Activated CD4-positive, CD25-positive, alpha-beta regulatory T cell treated with anti-CD3 and anti-CD28 coated beads, Interleukin-2, amount 50 U/mL, for 24 hours (primary cell): ENCODE data around the gene CCDC12.
A peak's percentile ranks its signal among the peaks of the same experiment; 100 is the strongest.

Experiments
- ATAC-seq, 2 donors: fragments of 150-1000 bp; cut with Tn5 transposase; one replicate each; pipeline ENCODE4 v1.10.0; 2021; ENCODE audit warnings: mild to moderate bottlenecking in 1 of 2, moderate library complexity in 1 of 2

Gene CCDC12

DNA sequence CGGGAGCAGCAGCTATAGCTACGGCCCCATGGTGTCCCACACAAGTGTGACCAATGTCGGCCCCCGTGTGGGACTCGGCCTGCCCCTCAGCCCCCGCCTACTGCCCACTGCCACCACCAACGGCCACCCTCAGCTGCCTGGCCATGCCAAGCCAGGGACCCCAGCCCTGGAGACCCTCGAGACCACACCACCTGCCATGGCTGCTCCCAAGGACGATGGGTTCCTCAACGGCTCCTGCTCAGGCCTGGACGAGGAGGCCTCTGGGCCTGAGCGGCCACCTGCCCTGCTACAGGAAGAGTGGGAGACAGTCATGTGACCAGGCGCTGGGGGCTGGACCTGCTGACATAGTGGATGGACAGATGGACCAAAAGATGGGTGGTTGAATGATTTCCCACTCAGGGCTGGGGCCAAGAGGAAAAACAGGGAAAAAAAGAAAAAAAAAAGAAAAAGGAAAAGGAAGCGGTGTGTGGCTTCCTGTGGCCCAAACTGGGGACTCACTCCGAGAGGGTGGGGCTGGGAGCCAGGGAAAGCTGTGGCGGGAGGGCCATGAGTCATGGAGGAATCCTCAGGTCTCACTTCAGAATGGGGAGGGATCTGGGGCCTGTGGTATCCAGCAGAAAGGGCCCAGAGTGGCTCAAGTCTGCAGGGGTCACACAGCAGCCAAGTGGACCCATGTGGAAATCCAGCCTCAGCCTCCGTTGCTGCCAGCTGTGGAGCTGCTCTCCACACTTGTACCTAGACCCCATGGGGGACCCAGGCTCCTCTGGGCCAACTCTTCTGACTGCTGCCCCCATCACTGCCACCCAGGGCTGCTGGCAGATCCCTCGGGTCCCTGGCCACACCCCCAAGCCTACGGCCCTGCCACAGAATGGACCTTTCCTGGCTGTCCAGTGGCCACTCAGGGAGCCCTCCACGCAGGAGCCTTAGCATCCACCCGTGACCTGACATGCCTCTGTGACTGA is 72.9 kb downstream of the CCDC12 start:
- ATAC-seq: no peak

DNA sequence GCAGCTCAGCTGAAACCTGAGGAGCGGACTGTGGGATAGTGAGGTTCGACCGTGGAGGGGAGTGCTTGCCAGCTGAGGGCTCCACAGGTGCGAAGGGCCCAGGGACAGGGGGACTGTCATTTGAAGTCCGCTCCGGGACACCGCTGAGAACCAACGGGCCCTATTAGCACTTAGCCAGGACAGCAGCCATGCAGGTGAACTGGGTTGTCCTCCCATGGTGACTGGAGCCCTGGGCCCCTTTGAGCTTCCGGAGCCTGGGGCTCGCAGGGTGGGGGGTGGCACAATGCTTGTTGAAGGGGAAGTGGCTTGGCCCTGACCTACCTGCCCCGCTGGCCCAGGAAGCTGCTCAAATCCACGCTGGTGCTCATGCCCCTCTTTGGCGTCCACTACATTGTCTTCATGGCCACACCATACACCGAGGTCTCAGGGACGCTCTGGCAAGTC is 74.3 kb downstream of the CCDC12 start:
- ATAC-seq: no peak

DNA sequence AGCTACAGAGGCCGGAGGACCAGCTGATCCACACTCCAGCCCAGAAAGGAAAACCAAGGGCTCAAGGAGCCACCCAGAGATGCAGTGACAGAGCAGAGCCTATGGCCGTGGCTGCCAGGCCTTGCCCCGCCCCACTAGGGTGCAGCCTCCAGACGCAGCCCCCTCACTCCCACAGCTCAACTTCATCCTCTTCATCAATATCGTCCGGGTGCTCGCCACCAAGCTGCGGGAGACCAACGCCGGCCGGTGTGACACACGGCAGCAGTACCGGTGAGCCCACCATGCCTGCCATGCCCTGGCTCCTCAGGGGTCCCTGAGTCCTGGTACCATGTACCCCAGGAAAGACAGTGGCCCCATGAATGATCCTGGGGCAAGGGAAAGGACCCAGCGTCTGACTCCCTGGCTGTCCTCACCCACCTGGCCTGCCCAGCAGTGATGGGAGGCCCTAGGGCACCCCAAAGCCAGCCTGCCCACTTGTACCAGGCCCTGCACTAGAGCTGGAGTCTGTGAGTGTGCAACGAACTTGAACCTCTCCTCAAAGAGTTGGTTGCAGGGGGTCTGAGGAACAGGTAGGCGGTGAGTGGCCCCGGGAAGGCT is 74.9 kb downstream of the CCDC12 start:
- no peak for ATAC-seq

DNA sequence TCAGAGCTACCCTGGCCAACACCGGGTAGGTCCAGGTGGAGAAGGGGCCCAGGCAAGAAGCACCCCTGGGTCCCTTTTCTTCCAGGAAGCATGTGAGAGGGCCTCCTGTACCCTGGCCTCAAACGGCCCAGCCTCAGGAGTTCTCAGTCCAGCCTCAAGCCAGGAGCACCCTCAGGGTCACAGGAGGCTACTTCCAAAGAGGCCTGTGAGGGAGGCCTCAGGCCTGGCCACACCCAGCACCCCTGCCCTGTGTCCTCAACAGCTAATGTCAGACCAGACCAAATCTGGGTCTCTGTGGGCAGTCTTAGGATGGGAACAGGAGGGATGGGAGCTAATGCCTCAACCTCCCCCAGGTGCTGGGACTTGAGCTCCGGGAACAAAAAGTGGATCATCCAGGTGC is 75.5 kb downstream of the CCDC12 start:
- no peak for ATAC-seq

DNA sequence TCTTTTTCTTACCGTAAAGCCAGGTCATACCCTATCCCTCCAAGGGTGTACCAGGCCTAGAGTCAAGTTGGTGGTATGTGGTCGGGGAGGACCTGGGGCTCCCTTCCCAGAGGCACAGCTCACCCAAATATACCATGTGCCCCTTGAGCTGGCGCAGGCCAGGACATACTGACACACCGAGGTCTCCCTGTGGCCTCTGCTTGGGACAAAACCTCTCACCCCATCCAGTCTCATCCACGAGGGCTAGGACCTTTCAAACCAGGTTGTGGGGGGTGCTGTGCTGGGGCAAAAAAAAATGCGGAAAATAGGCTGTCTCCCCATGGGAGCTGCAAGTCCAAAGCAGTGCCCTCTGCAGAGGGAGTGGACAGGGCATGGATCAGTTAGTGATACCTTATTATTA is 76.2 kb downstream of the CCDC12 start:
- ATAC-seq: no peak

DNA sequence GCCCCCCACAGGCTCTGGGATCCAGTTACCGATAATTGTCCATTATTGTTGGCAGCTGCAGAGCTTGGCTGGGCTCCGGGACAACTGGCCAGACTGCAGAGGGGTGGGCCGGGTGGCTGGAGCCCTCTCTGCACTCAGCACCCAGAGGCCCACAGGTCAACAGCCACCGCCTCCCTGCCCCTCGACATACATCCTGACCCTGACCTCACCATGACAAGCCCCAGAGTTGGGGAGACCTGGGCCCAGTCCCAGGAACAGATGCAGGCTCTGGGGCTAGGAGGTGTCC is 76.6 kb downstream of the CCDC12 start:
- ATAC-seq: no peak

DNA sequence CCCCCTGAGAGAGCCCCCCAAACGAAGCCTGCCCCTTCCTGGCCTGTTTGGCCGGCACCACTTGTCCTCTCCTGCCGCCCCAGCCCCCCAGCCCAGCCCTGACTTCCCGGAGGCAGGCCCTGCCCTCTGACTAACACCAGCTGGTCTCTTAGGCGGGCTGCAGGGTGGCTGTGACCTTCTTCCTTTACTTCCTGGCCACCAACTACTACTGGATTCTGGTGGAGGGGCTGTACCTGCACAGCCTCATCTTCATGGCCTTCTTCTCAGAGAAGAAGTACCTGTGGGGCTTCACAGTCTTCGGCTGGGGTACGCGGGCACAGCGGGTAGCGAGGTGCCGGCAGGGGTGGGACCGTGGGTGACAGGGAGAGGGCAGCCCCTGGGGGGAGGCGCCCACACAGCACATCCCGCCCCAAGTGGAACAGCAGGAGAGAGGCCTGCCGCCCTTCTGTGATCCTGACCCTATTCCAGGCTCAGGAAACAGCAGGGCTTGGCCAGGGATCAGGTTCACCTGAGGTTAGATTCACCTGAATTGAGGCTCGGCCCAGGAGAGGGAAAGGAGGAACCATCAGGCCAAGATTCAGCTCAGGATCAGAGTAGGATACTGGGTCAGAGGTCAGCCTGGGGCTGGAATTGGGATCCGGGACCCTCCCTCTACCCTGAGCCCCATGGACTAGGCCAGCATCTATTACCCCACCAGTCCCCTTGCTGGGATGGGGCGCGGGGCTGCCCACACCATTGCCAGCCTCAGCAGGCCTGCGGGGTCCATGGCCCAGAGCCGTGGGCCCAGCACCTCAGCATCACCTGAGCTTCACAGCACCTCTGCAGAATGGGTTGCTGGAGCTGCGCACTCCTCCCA is 77.2 kb downstream of the CCDC12 start:
- ATAC-seq: no peak

DNA sequence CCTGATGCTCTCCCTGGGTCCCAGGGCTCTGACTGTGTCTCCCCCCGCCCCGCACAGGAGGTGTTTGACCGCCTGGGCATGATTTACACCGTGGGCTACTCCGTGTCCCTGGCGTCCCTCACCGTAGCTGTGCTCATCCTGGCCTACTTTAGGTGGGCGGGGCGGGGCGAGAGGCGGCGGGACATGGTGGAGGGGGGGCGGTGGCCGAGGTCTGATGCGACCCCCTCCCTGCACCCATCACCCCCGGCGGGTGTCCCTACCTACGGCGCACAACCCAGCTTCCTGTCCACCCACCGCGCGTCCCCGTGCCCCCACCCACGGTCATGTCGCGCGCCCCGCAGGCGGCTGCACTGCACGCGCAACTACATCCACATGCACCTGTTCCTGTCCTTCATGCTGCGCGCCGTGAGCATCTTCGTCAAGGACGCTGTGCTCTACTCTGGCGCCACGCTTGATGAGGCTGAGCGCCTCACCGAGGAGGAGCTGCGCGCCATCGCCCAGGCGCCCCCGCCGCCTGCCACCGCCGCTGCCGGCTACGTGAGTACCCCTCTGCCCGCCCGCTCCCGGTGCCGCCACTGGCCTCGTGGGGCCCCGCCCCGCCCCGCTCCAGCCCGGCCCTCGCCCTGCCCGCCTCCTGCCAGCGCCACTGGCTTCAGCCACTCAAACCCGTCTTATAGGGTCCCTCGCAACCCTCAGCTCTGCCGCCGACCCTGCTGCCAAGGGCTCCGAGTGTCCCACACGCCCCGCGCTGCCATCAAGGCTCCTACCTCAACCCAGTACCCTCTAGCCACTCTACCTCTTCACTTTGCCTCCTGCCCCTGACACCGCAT is 78.0 kb downstream of the CCDC12 start:
- no peak for ATAC-seq

DNA sequence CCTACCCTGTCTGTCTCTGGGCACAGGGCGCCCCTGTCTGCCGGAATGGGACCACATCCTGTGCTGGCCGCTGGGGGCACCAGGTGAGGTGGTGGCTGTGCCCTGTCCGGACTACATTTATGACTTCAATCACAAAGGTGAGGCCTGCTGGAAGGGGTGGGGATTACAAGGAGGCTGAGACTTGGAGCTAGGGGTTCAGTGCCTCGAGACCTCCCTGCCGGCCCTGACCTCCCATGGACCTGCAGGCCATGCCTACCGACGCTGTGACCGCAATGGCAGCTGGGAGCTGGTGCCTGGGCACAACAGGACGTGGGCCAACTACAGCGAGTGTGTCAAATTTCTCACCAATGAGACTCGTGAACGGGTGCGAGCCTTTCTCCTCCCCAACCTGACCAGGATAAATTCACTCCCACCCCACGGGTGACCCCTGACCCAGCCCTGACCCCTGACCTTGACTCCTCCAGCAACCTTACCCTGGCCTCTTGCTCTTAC is 78.7 kb downstream of the CCDC12 start:
- no peak for ATAC-seq

DNA sequence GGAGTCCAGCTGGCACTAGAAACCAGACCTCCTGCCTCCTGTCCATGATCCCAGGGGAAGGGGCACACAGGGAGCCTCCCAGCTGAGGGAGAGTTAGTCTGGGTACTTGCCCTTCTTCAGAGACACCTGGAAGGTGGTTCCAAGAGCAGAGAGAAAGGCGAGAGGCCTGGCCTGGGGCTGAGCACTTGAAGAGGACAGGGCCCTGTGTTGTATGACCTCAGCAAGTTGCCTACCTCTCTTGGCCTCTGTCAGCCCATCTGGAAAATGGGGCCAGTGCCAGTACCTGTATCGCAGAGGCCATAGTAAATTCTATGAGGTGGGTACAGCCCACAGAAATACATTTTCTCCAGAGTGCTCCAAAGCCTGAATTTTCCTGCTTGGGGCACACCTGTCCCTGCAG is 79.5 kb downstream of the CCDC12 start:
- ATAC-seq: no peak

DNA sequence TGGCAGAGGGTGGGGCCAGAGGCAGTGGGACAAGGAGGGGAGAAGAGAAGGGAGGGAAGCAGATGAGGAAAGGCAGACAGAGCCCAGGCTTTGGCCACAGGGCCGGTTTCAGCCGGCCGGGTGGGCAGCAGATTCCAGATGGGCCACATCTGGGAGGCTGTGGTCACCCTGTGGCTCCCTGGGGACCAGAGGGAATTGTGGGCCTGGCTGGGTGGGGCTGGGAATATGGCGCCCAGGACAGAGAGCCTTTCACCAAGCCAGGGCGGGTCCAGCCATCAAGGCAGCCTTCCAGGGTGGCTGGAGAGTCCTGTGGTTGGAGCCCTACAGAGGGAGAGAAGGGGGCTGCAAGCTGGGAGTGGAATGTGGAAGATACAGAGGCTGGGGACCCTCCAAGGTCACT is 80.2 kb downstream of the CCDC12 start:
- ATAC-seq: no peak

DNA sequence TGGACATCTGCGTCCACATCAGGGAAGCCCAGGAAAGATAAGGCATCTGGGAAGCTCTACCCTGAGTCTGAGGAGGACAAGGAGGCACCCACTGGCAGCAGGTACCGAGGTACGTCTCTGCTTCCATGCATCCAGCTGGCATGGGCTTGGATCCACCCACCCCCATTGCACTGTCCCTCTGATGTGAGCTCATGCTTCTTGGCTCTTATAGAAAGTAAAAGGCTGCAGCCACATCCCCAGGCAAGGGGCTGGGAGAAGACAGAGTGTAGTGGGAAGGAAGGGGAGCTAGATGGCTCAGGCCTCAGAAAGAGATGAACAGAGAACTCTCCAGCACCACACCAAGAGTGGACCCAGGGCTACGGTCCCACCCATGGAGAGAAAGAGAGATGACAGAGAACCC is 80.8 kb downstream of the CCDC12 start:
- ATAC-seq: no peak

DNA sequence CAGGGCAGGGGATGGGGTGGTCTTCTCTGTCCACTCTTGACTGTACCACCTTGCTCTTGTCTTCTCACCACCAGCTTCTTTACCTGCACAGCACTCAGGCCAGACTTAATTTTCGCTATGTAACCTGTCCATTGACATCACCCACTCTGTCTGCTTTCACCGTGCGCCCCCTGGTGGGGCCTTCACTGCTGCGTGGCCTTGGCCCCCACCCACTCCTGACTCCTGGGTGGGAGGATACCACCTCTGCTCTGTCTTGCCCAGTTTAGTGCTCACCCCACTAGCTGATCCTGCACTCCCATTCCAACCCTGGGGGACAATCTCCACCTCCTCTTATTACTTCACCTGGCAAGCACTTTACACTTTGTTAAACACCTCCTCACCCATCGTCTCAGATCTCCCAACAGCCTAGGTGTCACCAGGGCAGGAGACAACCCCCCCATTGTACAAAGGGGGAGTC is 81.3 kb downstream of the CCDC12 start:
- ATAC-seq: peak; percentile 78

DNA sequence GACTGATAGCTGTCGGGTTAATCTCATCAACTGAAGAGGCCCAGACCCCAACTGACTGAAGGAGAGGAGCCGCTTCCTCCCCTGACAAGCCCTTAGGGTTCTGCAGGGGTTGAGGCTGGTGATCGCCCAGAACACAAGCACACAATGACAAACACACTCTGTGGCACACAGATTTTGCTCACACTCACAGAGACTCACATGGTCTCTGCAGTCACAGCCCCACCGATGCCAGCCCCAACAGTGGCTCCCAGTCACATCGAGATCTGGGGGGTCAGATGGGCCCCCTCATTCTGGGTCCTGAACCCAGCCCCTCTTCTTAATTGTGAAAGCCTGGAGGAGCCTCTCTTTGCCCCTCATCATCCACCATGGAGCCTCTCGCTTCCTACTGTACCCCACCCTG is 82.3 kb downstream of the CCDC12 start:
- no peak for ATAC-seq

DNA sequence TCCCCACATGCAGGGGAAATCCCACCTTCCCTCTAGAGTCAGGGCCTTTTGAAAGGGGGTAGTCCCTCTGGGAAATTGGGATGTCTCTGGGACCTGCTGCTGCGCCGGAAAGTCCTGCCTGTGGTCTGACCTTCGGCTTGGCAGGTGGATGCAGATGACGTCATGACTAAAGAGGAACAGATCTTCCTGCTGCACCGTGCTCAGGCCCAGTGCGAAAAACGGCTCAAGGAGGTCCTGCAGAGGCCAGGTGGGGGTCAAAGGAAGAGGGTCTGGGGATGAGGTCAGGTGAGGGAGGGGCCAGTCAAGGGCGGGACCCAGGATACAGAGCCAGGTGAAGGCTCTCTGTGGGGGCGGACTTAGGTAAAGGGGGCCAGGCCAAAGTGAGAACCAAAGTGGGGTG is 82.8 kb downstream of the CCDC12 start:
- ATAC-seq: no peak

DNA sequence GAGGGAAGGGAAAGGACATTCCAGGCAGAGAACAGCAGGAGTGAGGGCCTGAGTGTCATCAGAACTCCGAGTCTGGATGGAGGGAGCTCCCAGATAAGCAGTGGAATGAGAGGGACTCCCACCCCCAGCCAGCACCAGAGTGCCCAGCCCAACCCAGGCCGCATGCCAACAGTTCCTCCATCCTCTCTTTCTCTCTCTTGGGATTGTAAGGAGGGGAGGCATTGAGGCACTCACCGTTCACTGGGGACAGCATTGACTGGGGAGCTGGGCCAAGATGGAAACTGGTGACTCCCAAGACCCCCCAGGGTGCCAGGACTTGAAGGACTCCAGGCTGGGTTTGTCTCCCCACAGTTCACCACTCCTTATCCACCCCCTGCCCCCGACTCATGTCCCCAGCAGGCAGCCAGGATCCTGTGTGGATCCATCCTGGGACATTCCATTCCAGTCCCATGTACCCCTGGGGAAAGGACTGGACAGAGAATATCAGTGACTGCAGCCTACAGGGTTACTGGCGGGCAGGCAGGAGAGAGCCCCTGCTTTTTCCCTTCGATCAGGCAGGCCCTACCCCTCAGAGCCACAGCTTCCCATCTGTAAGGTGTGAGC is 83.3 kb downstream of the CCDC12 start:
- no peak for ATAC-seq

DNA sequence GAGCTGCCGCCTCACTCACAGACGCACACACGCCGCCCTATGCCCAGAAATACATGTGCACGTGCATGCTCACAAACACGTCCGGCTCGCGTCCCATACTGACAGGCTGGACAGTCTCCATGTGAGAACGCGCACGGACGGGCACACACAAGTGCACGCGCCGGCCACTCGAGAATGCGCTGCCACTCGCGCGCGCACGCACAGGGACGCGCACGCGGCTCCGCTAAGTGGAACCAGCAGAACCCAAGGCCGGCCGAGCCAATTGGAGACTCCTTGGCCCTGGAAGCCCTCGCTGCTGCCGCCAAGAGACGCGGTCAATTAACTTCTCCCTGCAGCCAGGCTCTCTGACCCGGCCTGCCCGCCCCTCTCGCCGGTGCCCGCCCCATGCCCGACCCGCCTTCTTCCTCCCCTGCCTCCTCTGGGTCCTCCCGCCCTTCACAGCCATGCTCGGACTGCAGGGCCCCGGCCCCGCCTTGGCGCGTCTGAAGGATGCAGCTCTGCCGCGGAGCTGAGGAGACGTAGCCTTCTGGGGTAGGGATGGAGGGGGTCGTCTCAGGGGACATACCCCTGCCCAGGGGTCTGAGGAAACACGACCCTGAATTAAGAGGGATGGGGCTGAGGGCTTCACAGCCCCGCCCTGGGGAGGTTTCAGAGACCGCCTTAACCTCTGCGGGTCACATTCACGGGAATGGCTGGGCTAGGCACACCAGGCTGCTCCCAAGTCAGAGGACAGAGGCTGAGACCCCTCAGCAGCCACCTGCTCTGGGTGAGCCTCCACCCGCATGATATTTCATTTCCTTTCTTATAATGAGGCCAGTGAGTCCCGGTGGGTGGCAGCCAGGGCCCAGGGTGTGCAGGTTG is 84.0 kb downstream of the CCDC12 start:
- ATAC-seq: no peak

DNA sequence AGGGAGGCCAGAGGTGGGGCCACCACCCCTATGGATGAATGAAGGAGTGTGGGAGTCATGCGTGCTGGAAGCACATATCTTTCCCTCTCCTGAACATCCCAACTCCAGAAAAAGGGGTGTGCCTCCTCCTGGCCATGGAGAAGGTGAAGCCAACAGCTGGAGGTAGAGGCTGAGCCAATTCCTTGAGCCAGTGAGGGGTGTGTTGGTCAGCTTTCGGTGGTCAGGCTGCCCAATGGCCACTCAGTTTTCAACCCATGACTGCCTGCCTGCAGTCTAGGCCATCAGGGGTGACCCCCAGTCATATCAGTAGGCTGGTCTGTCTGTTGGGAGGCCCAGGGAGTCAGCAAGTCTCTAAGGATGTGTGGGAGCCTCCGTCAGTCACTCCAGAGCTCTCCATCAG is 85.4 kb downstream of the CCDC12 start:
- no peak for ATAC-seq

DNA sequence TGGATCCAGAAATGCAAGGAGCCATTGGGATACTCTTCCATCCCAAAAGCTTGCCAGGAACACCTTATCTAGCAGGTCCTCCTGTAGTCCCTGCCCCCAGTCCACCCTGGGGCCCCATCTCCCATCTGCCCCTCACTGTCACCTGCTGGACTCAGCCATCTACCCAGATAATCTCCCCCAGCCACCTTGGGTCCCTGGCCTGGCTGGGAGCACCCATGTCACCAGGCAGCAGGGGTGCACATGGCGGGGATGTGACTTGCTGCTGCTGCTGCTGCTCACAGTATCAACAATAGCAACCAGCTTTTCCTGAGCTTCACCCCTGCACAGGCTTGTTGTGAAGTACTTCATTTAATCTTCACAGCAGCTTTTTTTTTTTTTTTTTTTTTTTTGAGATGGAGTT is 86.4 kb downstream of the CCDC12 start:
- no peak for ATAC-seq

DNA sequence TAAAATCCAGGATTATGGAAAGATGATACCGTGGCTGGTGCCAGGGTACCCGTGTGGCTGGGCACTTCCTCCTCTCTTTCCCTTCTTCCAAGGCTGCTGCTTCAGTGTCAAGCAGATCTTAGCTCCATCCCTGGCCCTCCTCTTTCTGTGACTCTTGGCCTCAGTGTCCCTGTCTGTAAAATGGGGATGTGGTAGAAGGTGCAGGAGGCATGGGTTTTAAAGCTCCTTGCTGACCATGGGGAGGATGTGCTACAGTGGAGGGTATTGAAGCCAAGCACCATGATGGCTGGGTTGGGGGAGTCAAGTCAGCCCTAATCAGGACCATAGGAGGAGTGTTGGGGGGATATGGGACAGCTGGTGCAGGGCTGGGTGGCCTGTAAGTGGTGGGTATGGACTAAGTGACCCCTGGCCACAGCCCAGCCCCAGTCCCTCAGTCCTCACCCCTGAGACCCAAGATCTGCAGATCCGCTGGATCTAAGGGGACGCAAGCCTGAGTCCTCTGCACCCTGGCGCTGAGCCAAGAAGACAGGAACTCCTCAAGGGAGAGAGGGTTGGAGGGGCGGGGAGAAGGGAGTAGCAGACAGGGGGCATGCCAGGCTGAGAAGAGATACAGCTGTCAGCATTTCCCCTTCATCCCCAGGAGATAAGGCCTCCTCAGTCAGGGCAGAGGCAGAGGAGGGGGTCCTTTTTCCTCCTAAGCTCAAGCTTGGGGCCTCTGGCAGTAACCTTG is 87.0 kb downstream of the CCDC12 start:
- ATAC-seq: no peak
